HepG2 (cell line): ENCODE data around the gene HINFP. TPM values are rescaled to one million over a fixed set of nuclear protein-coding genes. Genes with fewer than 3 reads are reported as not detected.

ENCODE experiments used
- ATAC-seq: fragments of 200-7000 bp; cut with Tn5 transposase; 3 replicates; pipeline ENCODE4 v1.9.1; 2020; ENCODE audit warnings: mild to moderate bottlenecking, moderate library complexity
- BruUV-seq: library from RNA; stranded (reverse); fragments of 400-500 nt; replicated peaks from 2 replicates; lab custom pipeline; 2021; lab: Mats Ljungman, UMichigan
- CTCF ChIA-PET: fragments of 300-600 bp; formaldehyde crosslinking; extraction: SDS; loops from one replicate; lab custom pipeline; 2021; ENCODE audit warnings: low total read pairs, inconsistent platforms, low intra/inter-chr PET ratio; lab: Yijun Ruan, JAX
- POLR2A ChIA-PET: fragments of 350-600 bp; sonication (Branson Sonifier 250); formaldehyde crosslinking; loops from one replicate; lab custom pipeline; 2020; ENCODE audit warnings: antibody characterized with exemption, inconsistent platforms; lab: Yijun Ruan, JAX
- DNase-seq: peaks from one replicate; pipeline ENCODE4 v3.0.0-alpha.2; 2015; ENCODE audit warnings: low spot score
- FAIRE-seq: peaks from 3 replicates; lab custom pipeline; 2011; peaks lifted over from hg19 to GRCh38; lab: Jason Lieb, UNC
- H2AFZ ChIP-seq: one replicate; pipeline ENCODE4 v1.6.1; 2011; ENCODE audit warnings: low read length, inconsistent platforms
- H3K27ac ChIP-seq: fragments of 300-600 bp; 3 replicates; pipeline ENCODE4 v1.8.0; 2011; ENCODE audit warnings: mixed run types, mild to moderate bottlenecking, mixed read lengths, low read length, inconsistent platforms; ENCODE audit not compliant: insufficient read depth; ENCODE audit errors: extremely low read length
- H3K27me3 ChIP-seq, 2 experiments: fragments of 200-600 bp in 1 of 2; 2 replicates in 1 of 2; 3 replicates in 1 of 2; pipeline versions ENCODE4 v1.6.0 to v1.8.0; 2011; ENCODE audit warnings: low read length in 2 of 2, mild to moderate bottlenecking in 2 of 2, moderate library complexity in 2 of 2, inconsistent platforms in 1 of 2; ENCODE audit not compliant: insufficient read depth in 2 of 2, control insufficient read depth in 1 of 2
- H3K36me3 ChIP-seq, 2 experiments: fragments of 200-600 bp in 1 of 2; replicated peaks in 1 of 2; 2 replicates in 1 of 2; 3 replicates in 1 of 2; pipeline versions ENCODE4 v1.5.1 to v1.8.0; 2011; ENCODE audit warnings: low read length in 2 of 2, inconsistent platforms in 1 of 2; ENCODE audit not compliant: insufficient read depth in 2 of 2, control insufficient read depth in 1 of 2
- H3K4me1 ChIP-seq: 2 replicates; pipeline ENCODE4 v1.5.1; 2012; ENCODE audit warnings: low read length, inconsistent platforms; ENCODE audit not compliant: insufficient read depth
- H3K4me2 ChIP-seq: 2 replicates; pipeline ENCODE4 v1.6.0; 2011; ENCODE audit warnings: low read depth, low read length, inconsistent platforms
- H3K4me3 ChIP-seq, 3 experiments: fragments of 200-600 bp in 1 of 3; sonication (generic), shearing (Covaris generic) in 1 of 3; replicated peaks in 1 of 3; 2 replicates each; pipeline ENCODE4 v1.5.1; 2011 to 2016; ENCODE audit warnings: low read length in 3 of 3, inconsistent platforms in 2 of 3, low read depth in 2 of 3, mild to moderate bottlenecking in 2 of 3, control low read depth in 1 of 3, mixed read lengths in 1 of 3; ENCODE audit not compliant: insufficient read depth in 1 of 3
- H3K79me2 ChIP-seq: one replicate; pipeline ENCODE4 v1.6.1; 2011; ENCODE audit warnings: low read length, inconsistent platforms; ENCODE audit not compliant: insufficient read depth
- H3K9ac ChIP-seq: 2 replicates; pipeline ENCODE4 v1.6.0; 2011; ENCODE audit warnings: mild to moderate bottlenecking, low read depth, low read length, inconsistent platforms; ENCODE audit not compliant: insufficient read depth
- H3K9me3 ChIP-seq: 2 replicates; pipeline ENCODE4 v1.5.1; 2012; ENCODE audit warnings: mild to moderate bottlenecking, low read length
- H4K20me1 ChIP-seq: 2 replicates; pipeline ENCODE4 v1.6.0; 2011; ENCODE audit warnings: inconsistent platforms, mild to moderate bottlenecking, low read length, moderate library complexity; ENCODE audit not compliant: insufficient read depth
- EP300 ChIP-seq, 3 experiments: sonication (generic) in 1 of 3; formaldehyde crosslinking in 1 of 3; IDR thresholded peaks; 2 replicates each; pipeline versions ENCODE4 v1.5.1 to v1.6.1; 2011 to 2020; ENCODE audit warnings: low read depth in 2 of 3, low read length in 2 of 3, borderline replicate concordance in 1 of 3, improper control_type of control experiment in 1 of 3, mild to moderate bottlenecking in 1 of 3, missing genetic modification reagents in 1 of 3, moderate library complexity in 1 of 3
- NCOA2 ChIP-seq: sonication (generic); formaldehyde crosslinking; IDR thresholded peaks from 2 replicates; pipeline ENCODE4 v1.8.0; 2022; ENCODE audit warnings: inconsistent platforms
- RBM22 ChIP-seq: fragments of 200-400 bp; formaldehyde crosslinking; optimal IDR thresholded peaks from 2 replicates; pipeline ENCODE3; 2017; ENCODE audit warnings: mild to moderate bottlenecking, low read length, moderate library complexity
- RNF2 ChIP-seq: fragments of 450-650 bp; conservative IDR thresholded peaks from 2 replicates; pipeline ENCODE4 v1.6.1; 2016; ENCODE audit warnings: low read depth
- RXRB ChIP-seq: IDR thresholded peaks from 2 replicates; pipeline ENCODE4 v1.6.1; 2016; ENCODE audit warnings: borderline replicate concordance, missing genetic modification reagents, missing compliant biosample characterization
- SAP130 ChIP-seq: IDR thresholded peaks from 2 replicates; pipeline ENCODE4 v1.6.1; 2016; ENCODE audit warnings: low read depth
- SOX13 ChIP-seq, 3 experiments: fragments of 450-650 bp in 1 of 3; sonication (generic) in 1 of 3; formaldehyde crosslinking in 1 of 3; IDR thresholded peaks in 2 of 3; conservative IDR thresholded peaks in 1 of 3; 2 replicates each; pipeline versions ENCODE4 v1.5.0 to v1.6.1; 2016 to 2020; ENCODE audit warnings: antibody characterized with exemption in 1 of 3, mild to moderate bottlenecking in 1 of 3, missing compliant biosample characterization in 1 of 3, missing genetic modification reagents in 1 of 3, moderate library complexity in 1 of 3
- TCF7L2 ChIP-seq: IDR thresholded peaks from 2 replicates; pipeline ENCODE4 v1.6.1; 2011; ENCODE audit warnings: mild to moderate bottlenecking, low read depth, low read length, moderate library complexity
- ZNF350 ChIP-seq: sonication (generic); formaldehyde crosslinking; IDR thresholded peaks from 2 replicates; pipeline ENCODE4 v1.4.0; 2020; ENCODE audit warnings: mild to moderate bottlenecking, low read depth, missing genetic modification reagents, borderline replicate concordance
- ZNF496 ChIP-seq: sonication (generic); formaldehyde crosslinking; IDR thresholded peaks from 2 replicates; pipeline ENCODE4 v1.8.1; 2023; ENCODE audit warnings: mild to moderate bottlenecking, moderate library complexity, missing genetic modification reagents; ENCODE audit not compliant: insufficient replicate concordance
- ZNF562 ChIP-seq: sonication (generic); formaldehyde crosslinking; IDR thresholded peaks from 2 replicates; pipeline ENCODE4 v1.8.0; 2022; ENCODE audit warnings: missing genetic modification reagents, borderline replicate concordance
- ZSCAN12 ChIP-seq: sonication (generic); formaldehyde crosslinking; IDR thresholded peaks from 2 replicates; pipeline ENCODE4 v1.9.0; 2021; ENCODE audit warnings: mild to moderate bottlenecking, missing genetic modification reagents
- WGBS: methylation state at CpG from one replicate; pipeline ENCODE4 v1.1.6; 2017; ENCODE audit warnings: low lambda C conversion rate; 5-methylcytosine and 5-hydroxymethylcytosine counted together
- in situ Hi-C: cut with HindIII; loops from 2 replicates; pipeline ENCODE4 v1.10.0; 2017; ENCODE audit warnings: low pct_unique_long_range_greater_than_20kb; ENCODE audit not compliant: extremely low pct_ligation_motif_present
- intact Hi-C: fragments of 100-400 bp; cut with micrococcal nuclease; formaldehyde crosslinking; loops from one replicate; pipeline ENCODE4 v1.10.0; 2022; ENCODE audit not compliant: unreplicated experiment
- polyA plus RNA-seq, 8 experiments: library from polyadenylated mRNA; depleted of rRNA in 3 of 8; stranded (reverse) in 7 of 8; unstranded in 1 of 8; fragments of >200 nt; fragmentation: Illumina TruSeq in 4 of 8; extraction: Trizol in 4 of 8; gene quantifications; 2 replicates each; pipeline versions ENCODE4 v1.2.1 to v1.2.3, GENCODE V29; 2011 to 2016; ENCODE audit warnings: low read depth in 4 of 8, missing spikeins in 1 of 8, mixed read lengths in 1 of 8; ENCODE audit not compliant: insufficient read depth in 1 of 8
- total RNA-seq, 5 experiments: library from RNA; depleted of rRNA; stranded (reverse); fragments of >200 nt; fragmentation: Illumina TruSeq; extraction: Trizol; gene quantifications; 2 replicates each; pipeline ENCODE4 v1.2.3, GENCODE V29; 2016; ENCODE audit warnings: low read depth in 1 of 5

HINFP gene
- total and polyA plus RNA-seq, 2 of the 13 experiments (the other 11 are each of a cell fraction or from before 2014, with no cell fraction given), result 15.1 to 21.4 TPM

DNA sequence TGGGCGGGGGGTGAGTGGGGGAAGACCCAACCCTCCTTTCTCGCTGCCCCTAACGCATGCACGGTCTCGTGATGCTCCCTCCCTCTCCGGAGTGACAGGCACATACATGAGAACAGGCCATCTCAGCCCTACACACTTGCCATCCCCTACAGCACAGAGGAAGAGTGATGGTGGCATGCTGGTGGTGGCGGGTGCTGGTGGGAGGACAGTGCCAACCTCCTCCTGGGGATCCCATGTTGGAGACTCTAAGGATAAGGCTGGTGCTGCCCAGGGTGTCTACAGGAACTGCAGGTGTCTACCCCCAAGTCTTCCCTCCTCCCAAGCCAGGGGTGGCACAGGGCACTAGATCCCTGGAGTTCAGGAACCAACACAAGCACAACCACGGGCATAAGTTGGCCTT lies 40.5 kb downstream of the HINFP start:
- no peak overlapping the region for H3K9ac ChIP-seq
- H3K4me2 ChIP-seq, result no peak overlapping the region
- no peak for TF ChIP-seq SOX13 (IDR thresholded peaks at IDR 0.05)
- TF ChIP-seq SOX13 (CRISPR knock-in tag; conservative IDR thresholded peaks at IDR 0.05 in 1 of 2, IDR thresholded peaks at IDR 0.05 in 1 of 2), result no peak
- TF ChIP-seq ZNF562 (CRISPR knock-in tag), result no peak
- no peak for TF ChIP-seq SAP130 (CRISPR knock-in tag)
- TF ChIP-seq ZNF496, result no peak
- no peak for TF ChIP-seq ZSCAN12 (CRISPR knock-in tag)
- no peak for TF ChIP-seq RNF2
- TF ChIP-seq TCF7L2, result no peak
- TF ChIP-seq NCOA2 (CRISPR knock-in tag), result no peak
- no peak for TF ChIP-seq RXRB (CRISPR knock-in tag)
- TF ChIP-seq EP300 (IDR thresholded peaks at IDR 0.05; ENCODE audit: low read depth in 2 of 2, low read length in 2 of 2), result no peak
- TF ChIP-seq EP300 (CRISPR knock-in tag; IDR thresholded peaks at IDR 0.05; ENCODE audit: borderline replicate concordance), result no peak
- TF ChIP-seq ZNF350 (CRISPR knock-in tag), result no peak
- TF ChIP-seq RBM22, result no peak
- H3K9me3 ChIP-seq, result no peaks in the 10 kb centered on the region
- H2AFZ ChIP-seq, result no peak overlapping the region
- peaks cover 13% of the 10 kb centered on the region for H3K4me1 ChIP-seq
- no peak overlapping the region for H3K27ac ChIP-seq
- ChIA-PET POLR2A (no interaction called here), CTCF (interaction anchor here (1.4 kb wide), 1 partner anchor 35 kb away, joined by 5 read pairs; no protein-coding TSS in a partner anchor)
- H4K20me1 ChIP-seq, result no peaks in the 10 kb centered on the region
- no peaks in the 10 kb centered on the region for H3K79me2 ChIP-seq
- H3K36me3 ChIP-seq, result no peaks in the 10 kb centered on the region
- H3K4me3 ChIP-seq, result no peak overlapping the region
- no TSS peak for BruUV-seq
- WGBS, result 9% methylated on average over 7 of the region's 8 CpGs
- in situ Hi-C loops, result no loop called here
- intact Hi-C loops, result no loop called here
- FAIRE-seq (no peak), DNase-seq (no peak), ATAC-seq (no peak)
- peaks cover 10 to 47% of the 10 kb centered on the region in 2 experiments for H3K27me3 ChIP-seq
